AG04449 (cell line): ENCODE data around the gene DRAM1.

Experiments used
- CTCF ChIA-PET: fragments of 350-600 bp; formaldehyde crosslinking; extraction: SDS; loops from one replicate; lab custom pipeline; 2021; ENCODE audit warnings: antibody characterized with exemption; lab: Yijun Ruan, JAX
- POLR2A ChIA-PET: fragments of 400-600, 350-600 bp; formaldehyde crosslinking; extraction: SDS; loops from one replicate; lab custom pipeline; 2020; ENCODE audit warnings: antibody characterized with exemption, inconsistent platforms; lab: Yijun Ruan, JAX
- DNase-seq: peaks from one replicate; pipeline ENCODE4 v3.0.0-alpha.2; 2010; ENCODE audit warnings: low read depth, low spot score
- H3K4me3 ChIP-seq: 2 replicates; pipeline ENCODE4 v1.5.1; 2011; ENCODE audit warnings: low read depth, mild to moderate bottlenecking, control low read depth, low read length
- TF ChIP-seq, protein P1 (sequence below): IDR thresholded peaks from one replicate; pipeline ENCODE4 v1.5.1; 2011; ENCODE audit warnings: mild to moderate bottlenecking, moderate library complexity, low read length, control low read depth, inconsistent platforms; ENCODE audit not compliant: insufficient read depth; ENCODE audit errors: missing control alignments

The DRAM1 gene

DNA sequence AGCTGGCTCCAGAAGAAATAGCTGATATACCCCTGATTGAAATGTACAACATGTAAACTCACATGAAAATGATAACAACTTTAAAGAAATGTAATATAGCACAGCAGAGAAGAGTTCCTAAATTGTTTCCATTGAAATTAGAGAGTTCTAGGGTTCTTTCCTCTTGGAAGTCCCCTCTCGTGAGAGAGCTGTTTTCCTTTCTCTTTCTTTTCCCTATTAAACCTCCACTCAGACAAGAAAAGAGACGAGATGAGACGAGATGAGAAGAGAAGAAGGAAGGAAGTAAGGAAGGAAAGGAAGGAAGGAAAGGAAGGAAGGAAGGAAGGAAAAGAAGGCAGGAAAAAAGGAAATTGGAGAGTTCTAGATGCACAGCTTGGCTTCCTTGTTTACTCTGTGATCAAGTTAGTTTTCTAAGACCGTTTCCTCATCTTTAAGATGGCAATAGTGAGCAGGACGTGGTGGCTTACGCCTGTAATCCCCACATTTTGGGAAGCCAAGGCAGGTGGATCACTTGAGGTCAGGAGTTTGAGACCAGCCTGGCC lies 11.9 kb downstream of the DRAM1 start:
- ChIA-PET POLR2A (no interaction called here), CTCF (interaction anchor here (0.8 to 6.9 kb wide), 3 partner anchors 30 to 116 kb away, joined by 3 to 33 read pairs (median 14); no protein-coding TSS in a partner anchor)
- no peak overlapping the region for H3K4me3 ChIP-seq
- DNase-seq: no peak
- TF ChIP-seq, protein P1, sequence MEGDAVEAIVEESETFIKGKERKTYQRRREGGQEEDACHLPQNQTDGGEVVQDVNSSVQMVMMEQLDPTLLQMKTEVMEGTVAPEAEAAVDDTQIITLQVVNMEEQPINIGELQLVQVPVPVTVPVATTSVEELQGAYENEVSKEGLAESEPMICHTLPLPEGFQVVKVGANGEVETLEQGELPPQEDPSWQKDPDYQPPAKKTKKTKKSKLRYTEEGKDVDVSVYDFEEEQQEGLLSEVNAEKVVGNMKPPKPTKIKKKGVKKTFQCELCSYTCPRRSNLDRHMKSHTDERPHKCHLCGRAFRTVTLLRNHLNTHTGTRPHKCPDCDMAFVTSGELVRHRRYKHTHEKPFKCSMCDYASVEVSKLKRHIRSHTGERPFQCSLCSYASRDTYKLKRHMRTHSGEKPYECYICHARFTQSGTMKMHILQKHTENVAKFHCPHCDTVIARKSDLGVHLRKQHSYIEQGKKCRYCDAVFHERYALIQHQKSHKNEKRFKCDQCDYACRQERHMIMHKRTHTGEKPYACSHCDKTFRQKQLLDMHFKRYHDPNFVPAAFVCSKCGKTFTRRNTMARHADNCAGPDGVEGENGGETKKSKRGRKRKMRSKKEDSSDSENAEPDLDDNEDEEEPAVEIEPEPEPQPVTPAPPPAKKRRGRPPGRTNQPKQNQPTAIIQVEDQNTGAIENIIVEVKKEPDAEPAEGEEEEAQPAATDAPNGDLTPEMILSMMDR: no peak

DNA sequence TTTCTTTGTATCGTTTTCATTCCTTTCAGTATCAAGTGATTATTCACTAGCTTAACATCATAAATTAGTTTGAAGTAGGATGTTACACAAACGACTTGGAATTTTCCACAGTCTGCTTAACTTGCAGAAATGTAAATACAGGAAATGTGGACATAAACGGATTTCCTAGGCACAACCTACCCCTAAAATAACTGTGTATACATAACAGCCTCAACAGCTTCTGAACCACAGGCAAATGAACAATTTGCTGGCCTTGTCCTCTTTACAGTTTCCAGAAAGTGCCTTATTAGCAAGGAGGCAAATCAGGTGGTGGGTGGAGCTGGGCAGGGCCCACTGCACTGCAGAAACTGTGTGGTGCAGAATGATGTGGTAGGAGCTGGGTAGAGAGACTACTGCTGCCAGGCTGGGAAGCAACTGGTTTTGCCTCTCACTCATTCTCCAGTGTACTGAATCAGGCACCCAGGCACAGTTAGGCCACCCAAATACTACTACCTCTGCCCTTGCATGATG lies 14.1 kb downstream of the DRAM1 start:
- POLR2A ChIA-PET: interaction anchor here (0.8 to 1.8 kb wide), 2 partner anchors 14 to 35 kb away, joined by 3 to 6 read pairs; partner anchors contain the start of gene DRAM1
- no peak overlapping the region for H3K4me3 ChIP-seq
- DNase-seq: peak; percentile 82
- TF ChIP-seq, protein P1: no peak
- CTCF ChIA-PET: interaction anchor here (1.1 to 6.9 kb wide), 6 partner anchors 21 to 119 kb away, joined by 3 to 33 read pairs (median 4); no protein-coding TSS in a partner anchor

DNA sequence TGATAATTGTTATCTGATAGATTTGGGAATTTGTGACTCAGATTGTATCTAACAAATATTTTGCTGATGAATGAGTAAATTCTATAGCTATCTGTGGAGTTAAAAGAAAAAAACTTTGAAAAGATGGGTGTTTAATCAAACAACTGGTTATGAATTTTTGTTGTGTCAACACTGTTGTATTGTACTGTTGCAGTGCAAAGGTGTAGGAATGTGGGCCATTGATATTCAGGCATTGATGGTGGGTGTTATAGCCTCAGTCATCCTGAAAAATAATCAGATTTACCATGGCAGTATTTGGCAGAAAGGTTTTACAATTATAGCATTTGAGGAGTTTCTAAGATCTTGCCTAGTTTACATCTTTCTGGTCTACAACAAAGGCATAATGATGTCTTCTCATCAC lies 15.4 kb downstream of the DRAM1 start:
- no peak for DNase-seq
- TF ChIP-seq, protein P1: no peak
- ChIA-PET POLR2A (no interaction called here), CTCF (interaction anchor here (0.6 to 6.9 kb wide), 5 partner anchors 12 to 120 kb away, joined by 3 to 33 read pairs (median 4); no protein-coding TSS in a partner anchor)
- no peak overlapping the region for H3K4me3 ChIP-seq

DNA sequence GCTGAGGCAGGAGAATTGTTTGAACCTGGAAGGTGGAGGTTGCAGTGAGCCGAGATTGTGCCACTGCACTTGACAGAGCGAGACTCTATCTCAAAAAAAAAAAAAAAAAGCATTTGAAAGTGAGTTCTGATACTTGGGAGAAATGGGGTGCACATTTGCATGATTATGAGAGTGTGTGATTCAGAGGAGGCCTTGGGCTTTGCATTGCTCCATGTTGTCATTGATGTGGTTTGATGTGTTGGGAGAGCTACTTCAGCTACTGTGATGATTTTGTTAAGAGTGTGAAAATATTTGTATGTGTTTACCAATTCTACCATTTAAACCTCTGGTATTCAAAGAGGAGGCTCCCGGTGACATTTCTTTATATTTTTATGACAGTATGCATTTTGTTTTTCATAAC lies 24.4 kb downstream of the DRAM1 start:
- DNase-seq: no peak
- TF ChIP-seq, protein P1: no peak
- ChIA-PET POLR2A (no interaction called here), CTCF (no interaction called here)
- no peak overlapping the region for H3K4me3 ChIP-seq

DNA sequence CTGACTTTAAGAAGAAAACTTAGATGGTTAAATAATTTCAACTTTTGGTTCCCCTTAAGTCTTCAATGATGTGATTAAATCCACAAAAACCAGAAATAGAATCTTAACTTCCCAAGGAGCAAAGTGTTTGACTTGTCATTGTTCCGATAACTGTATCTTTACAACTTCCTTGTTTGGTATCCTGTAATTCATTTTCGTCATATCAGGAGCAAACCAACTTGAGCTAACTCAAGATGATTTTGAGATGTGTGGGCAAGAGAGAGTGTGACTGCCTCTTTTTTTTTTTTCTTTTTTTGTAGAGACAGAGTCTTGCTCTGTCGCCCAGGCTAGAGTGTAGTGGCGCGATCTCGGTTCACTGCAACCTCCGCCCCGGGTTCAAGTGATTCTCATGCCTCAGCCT lies 25.3 kb downstream of the DRAM1 start:
- no peak for DNase-seq
- H3K4me3 ChIP-seq: no peak overlapping the region
- ChIA-PET CTCF (no interaction called here), POLR2A (no interaction called here)
- TF ChIP-seq, protein P1: no peak

DNA sequence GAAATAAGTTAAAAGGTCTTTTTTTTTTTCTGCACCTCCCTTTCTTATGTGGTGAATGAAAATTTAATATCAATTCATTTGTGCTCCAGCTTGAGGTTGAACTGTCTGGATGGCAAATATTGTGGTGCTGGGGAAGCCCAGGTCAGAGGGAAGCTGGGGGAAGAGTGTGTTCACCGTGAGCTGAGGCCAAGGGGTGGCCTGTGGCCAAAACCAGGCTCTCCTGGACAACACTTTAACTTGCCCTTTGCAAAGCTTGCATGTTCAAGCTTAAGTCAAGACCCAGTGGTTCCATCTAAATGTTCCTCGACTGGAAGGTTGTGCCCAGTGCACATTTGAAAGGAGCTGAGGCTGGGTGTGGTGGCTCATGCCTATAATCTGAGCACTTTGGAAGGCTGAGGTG lies 28.8 kb downstream of the DRAM1 start:
- H3K4me3 ChIP-seq: no peak overlapping the region
- ChIA-PET CTCF (interaction anchor here (1.2 to 1.6 kb wide), 2 partner anchors 12 to 132 kb away, joined by 3 to 6 read pairs; no protein-coding TSS in a partner anchor), POLR2A (no interaction called here)
- TF ChIP-seq, protein P1: no peak
- DNase-seq: no peak
